Thyroid gland (tissue), 4 donors: ENCODE measurements around the gene TMEM174. TPM values are rescaled to one million over a fixed set of nuclear protein-coding genes. Genes with fewer than 3 reads are reported as not detected.

Experiments used
- DNase-seq, 2 donors: peaks; one replicate each; pipeline ENCODE4 v3.0.0-alpha.2; 2019
- H3K27ac ChIP-seq, 3 donors: fragments of 200-600 bp; sonication (generic); 1 replicate in 2 of 3; 2 replicates in 1 of 3; pipeline ENCODE4 v1.5.1; 2016 to 2019; ENCODE audit warnings: mild to moderate bottlenecking in 1 of 3, moderate library complexity in 1 of 3
- H3K27me3 ChIP-seq: fragments of 200-600 bp; sonication (generic); one replicate; pipeline ENCODE4 v1.5.1; 2019
- H3K36me3 ChIP-seq, 2 donors: fragments of 200-600 bp; sonication (generic); one replicate each; pipeline ENCODE4 v1.5.1; 2016 to 2019
- H3K4me1 ChIP-seq, 2 donors: fragments of 200-600 bp; sonication (generic); one replicate each; pipeline ENCODE4 v1.5.1; 2017 to 2019
- H3K4me3 ChIP-seq, 3 donors: fragments of 200-600 bp; sonication (generic); replicated peaks in 1 of 3; 1 replicate in 2 of 3; 2 replicates in 1 of 3; pipeline ENCODE4 v1.5.1; 2016; ENCODE audit warnings: mild to moderate bottlenecking in 1 of 3
- H3K9me3 ChIP-seq: fragments of 200-600 bp; sonication (generic); one replicate; pipeline ENCODE4 v1.5.1; 2017
- POLR2A ChIP-seq, 2 donors: fragments of 450-650 bp; IDR thresholded peaks; one replicate each; pipeline ENCODE4 v1.6.1; 2017; ENCODE audit warnings: antibody characterized with exemption in 2 of 2, mild to moderate bottlenecking in 2 of 2, moderate library complexity in 1 of 2
- WGBS, 2 donors: methylation state at CpG; one replicate each; pipeline ENCODE4 v1.1.5; 2017; 5-methylcytosine and 5-hydroxymethylcytosine counted together
- intact Hi-C: fragments of 100-400 bp; cut with DNase I; formaldehyde crosslinking; loops from one replicate; pipeline ENCODE4 v1.15.1; 2023
- total RNA-seq, 4 donors: library from RNA; depleted of rRNA; stranded (reverse); fragments of >200 nt; gene quantifications; one replicate each; pipeline ENCODE4 v1.2.3, GENCODE V29; 2016
- TF ChIP-seq, protein P1 (sequence below), 6 experiments: fragments of 200-600 bp in 3 of 6; fragments of 450-650 bp in 3 of 6; sonication (generic) in 3 of 6; IDR thresholded peaks; one replicate each; pipeline ENCODE4 v1.5.1; 2016 to 2019; ENCODE audit warnings: antibody characterized with exemption in 6 of 6, mild to moderate bottlenecking in 2 of 6, inconsistent platforms in 1 of 6, moderate library complexity in 1 of 6

TMEM174 gene
- total RNA-seq, 4 donors from 2014 or later: 0.22 to 1.5 (median 0.38) TPM; not detected in 1

- intact Hi-C loops: no loop called here
- Histone ChIP-seq H3K9me3 (no peaks in the 10 kb centered on the region), H3K4me3 (no peak overlapping the region), H3K27ac (no peak overlapping the region), H3K36me3 (no peaks in the 10 kb centered on the region), H3K27me3 (no peaks in the 10 kb centered on the region), H3K4me1 (peaks cover 0 to 6% of the 10 kb centered on the region in 2 donors)
- TF ChIP-seq, protein P1, sequence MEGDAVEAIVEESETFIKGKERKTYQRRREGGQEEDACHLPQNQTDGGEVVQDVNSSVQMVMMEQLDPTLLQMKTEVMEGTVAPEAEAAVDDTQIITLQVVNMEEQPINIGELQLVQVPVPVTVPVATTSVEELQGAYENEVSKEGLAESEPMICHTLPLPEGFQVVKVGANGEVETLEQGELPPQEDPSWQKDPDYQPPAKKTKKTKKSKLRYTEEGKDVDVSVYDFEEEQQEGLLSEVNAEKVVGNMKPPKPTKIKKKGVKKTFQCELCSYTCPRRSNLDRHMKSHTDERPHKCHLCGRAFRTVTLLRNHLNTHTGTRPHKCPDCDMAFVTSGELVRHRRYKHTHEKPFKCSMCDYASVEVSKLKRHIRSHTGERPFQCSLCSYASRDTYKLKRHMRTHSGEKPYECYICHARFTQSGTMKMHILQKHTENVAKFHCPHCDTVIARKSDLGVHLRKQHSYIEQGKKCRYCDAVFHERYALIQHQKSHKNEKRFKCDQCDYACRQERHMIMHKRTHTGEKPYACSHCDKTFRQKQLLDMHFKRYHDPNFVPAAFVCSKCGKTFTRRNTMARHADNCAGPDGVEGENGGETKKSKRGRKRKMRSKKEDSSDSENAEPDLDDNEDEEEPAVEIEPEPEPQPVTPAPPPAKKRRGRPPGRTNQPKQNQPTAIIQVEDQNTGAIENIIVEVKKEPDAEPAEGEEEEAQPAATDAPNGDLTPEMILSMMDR (IDR thresholded peaks at IDR 0.05): no peak
- TF ChIP-seq POLR2A (IDR thresholded peaks at IDR 0.05): no peak
- DNase-seq: no peak
- WGBS, 2 donors: 62 to 96% methylated on average over 2 of the region's 2 CpGs
Measured at GRCh38 chr5:73186976-73187375, 14.0 kb downstream of the TMEM174 start.

DNA sequence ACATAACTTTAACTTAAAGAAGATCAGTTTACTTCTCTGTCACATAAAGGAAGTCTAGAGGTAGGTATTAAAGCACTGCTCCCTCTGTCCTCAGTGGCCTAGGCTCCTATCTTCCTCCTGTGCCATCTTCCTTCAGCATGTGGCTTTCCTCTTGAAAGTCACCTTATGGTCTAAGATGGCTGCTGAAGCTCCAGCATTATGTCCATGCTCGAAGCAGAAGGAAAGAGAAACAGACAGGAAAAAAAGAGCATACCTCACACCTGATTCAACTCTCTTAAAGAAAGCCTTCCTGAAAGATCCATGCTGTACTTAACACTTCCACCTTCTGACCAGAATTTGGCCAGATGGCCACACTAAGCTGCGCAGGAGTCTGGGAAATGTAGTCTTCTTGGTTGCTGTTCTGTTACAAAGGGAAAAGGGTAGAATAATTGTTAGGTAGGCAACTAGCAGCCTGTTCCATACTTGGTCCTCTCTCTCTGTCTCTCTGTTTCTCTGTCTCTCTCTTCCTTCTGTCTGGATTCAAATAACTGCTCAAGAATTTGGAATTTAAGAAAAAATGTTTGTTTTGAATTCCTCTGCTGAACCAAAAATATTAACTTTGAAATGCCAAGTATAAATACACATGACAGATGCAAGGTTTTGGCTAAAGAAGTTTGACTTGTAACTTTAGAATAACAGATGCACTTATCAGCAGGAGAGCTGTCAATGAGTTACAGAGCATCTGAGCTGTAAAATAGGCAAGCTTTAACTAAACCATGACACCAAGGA is 16.0 kb downstream of the TMEM174 start:
- Histone ChIP-seq H3K4me3 (no peak overlapping the region), H3K27ac (no peak overlapping the region), H3K27me3 (no peaks in the 10 kb centered on the region), H3K4me1 (no peaks in the 10 kb centered on the region), H3K9me3 (no peaks in the 10 kb centered on the region), H3K36me3 (no peaks in the 10 kb centered on the region)
- TF ChIP-seq, protein P1 (IDR thresholded peaks at IDR 0.05): no peak
- TF ChIP-seq POLR2A (IDR thresholded peaks at IDR 0.05): no peak
- WGBS, 2 donors: 90 to 91% methylated on average over 2 of the region's 2 CpGs
- DNase-seq: no peak
- intact Hi-C loops: no loop called here

- WGBS, 2 donors: 65 to 75% methylated on average over 6 of the region's 6 CpGs
- TF ChIP-seq, protein P1 (IDR thresholded peaks at IDR 0.05): no peak
- no peak for TF ChIP-seq POLR2A (IDR thresholded peaks at IDR 0.05)
- H3K4me1 ChIP-seq: no peaks in the 10 kb centered on the region
- H3K9me3 ChIP-seq: no peaks in the 10 kb centered on the region
- DNase-seq: peak in 1 of 2 donors; percentile 12
- intact Hi-C loops: no loop called here
- H3K27me3 ChIP-seq: no peaks in the 10 kb centered on the region
- H3K4me3 ChIP-seq: no peak overlapping the region
- H3K27ac ChIP-seq: no peak overlapping the region
- no peaks in the 10 kb centered on the region for H3K36me3 ChIP-seq
Measured at GRCh38 chr5:73189871-73190376, 16.9 kb downstream of the TMEM174 start.

DNA sequence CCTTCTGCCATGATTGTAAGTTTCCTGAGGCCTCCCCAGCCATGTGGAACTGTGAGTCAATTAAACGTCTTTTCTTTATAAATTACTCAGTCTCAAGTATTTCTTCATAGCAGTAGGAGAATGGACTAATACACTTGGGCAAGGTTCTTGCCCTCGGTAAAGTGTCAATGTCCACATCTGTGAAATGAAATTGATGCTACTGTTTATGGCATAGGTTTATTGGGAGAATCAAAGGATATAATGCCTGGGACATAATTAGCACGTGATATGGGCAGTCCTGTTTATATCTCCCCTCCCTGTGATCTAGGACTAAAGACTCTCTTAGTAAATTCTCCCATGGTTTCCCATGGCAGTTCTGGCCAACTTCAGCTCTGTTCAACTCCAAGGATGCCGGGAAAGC is 19.4 kb downstream of the TMEM174 start:
- H3K27me3 ChIP-seq: no peaks in the 10 kb centered on the region
- H3K4me3 ChIP-seq: no peak overlapping the region
- no peaks in the 10 kb centered on the region for H3K36me3 ChIP-seq
- H3K27ac ChIP-seq: no peak overlapping the region
- TF ChIP-seq, protein P1 (IDR thresholded peaks at IDR 0.05): no peak
- no peak for TF ChIP-seq POLR2A (IDR thresholded peaks at IDR 0.05)
- no peaks in the 10 kb centered on the region for H3K9me3 ChIP-seq
- 88 to 90% methylated on average over 4 of the region's 4 CpGs for WGBS, 2 donors
- DNase-seq: no peak
- H3K4me1 ChIP-seq: peaks cover 0 to 7% of the 10 kb centered on the region in 2 donors
- intact Hi-C loops: no loop called here

GRCh38 chr5:73193592-73193991 is 20.6 kb downstream of the TMEM174 start:
- WGBS, 2 donors: 79 to 90% methylated on average over 4 of the region's 4 CpGs
- no peak for DNase-seq
- intact Hi-C loops: no loop called here
- Histone ChIP-seq H3K27me3 (no peaks in the 10 kb centered on the region), H3K4me1 (peaks cover 0 to 7% of the 10 kb centered on the region in 2 donors), H3K9me3 (no peaks in the 10 kb centered on the region), H3K36me3 (no peaks in the 10 kb centered on the region), H3K4me3 (no peak overlapping the region), H3K27ac (no peak overlapping the region)
- no peak for TF ChIP-seq POLR2A (IDR thresholded peaks at IDR 0.05)
- TF ChIP-seq, protein P1 (IDR thresholded peaks at IDR 0.05): no peak
